HCT116 (cell line): Measurements from ENCODE around the gene BTBD2. TPM values are rescaled to one million over a fixed set of nuclear protein-coding genes. Genes with fewer than 3 reads are reported as not detected.

Experiments used
- ATAC-seq: fragments of 200-7000 bp; cut with Tn5 transposase; 2 replicates; pipeline ENCODE4 v1.9.1; 2020; ENCODE audit warnings: mild to moderate bottlenecking, moderate library complexity
- BruUV-seq: library from RNA; stranded (reverse); fragments of 400-500 nt; replicated peaks from 2 replicates; lab custom pipeline; 2021; lab: Mats Ljungman, UMichigan
- CTCF ChIA-PET: fragments of 300-600 bp; sonication (Branson Sonifier 250); formaldehyde crosslinking; loops from one replicate; lab custom pipeline; 2021; ENCODE audit warnings: antibody characterized with exemption; lab: Charles Lee
- POLR2A ChIA-PET: fragments of 300-600, 350-600 bp; sonication (Branson Sonifier 250); formaldehyde crosslinking; loops from one replicate; lab custom pipeline; 2021; ENCODE audit warnings: antibody characterized with exemption; lab: Charles Lee
- RAD21 ChIA-PET, 2 experiments: fragments of 300-600 bp; sonication (Branson Sonifier 250); formaldehyde crosslinking; loops; one replicate each; lab custom pipeline; 2023; ENCODE audit warnings: low total read pairs in 2 of 2; ENCODE audit not compliant: uncharacterized antibody in 2 of 2, unreplicated experiment in 2 of 2, low non-redundant PET in 1 of 2; lab: Charles Lee
- DNase-seq: peaks from one replicate; pipeline ENCODE4 v3.0.0-alpha.2; 2010; ENCODE audit warnings: low read depth, low spot score
- H2AFZ ChIP-seq: fragments of 200-600 bp; shearing (Covaris generic), sonication (generic); 2 replicates; pipeline ENCODE4 v1.6.1; 2017; ENCODE audit warnings: low read depth, mixed run types, mixed read lengths, antibody characterized with exemption, low read length; ENCODE audit not compliant: poor library complexity, severe bottlenecking
- H3K27ac ChIP-seq: 2 replicates; pipeline ENCODE4 v1.5.1; 2012; ENCODE audit warnings: low read depth, low read length
- H3K27me3 ChIP-seq: fragments of 200-600 bp; sonication (generic); 2 replicates; pipeline ENCODE4 v1.6.1; 2016; ENCODE audit warnings: mixed run types, low read length, mixed read lengths; ENCODE audit not compliant: insufficient read depth
- H3K36me3 ChIP-seq, 2 experiments: fragments of 200-500 bp in 1 of 2; fragments of 200-600 bp in 1 of 2; sonication (Bioruptor generic) in 1 of 2; sonication (generic) in 1 of 2; 2 replicates each; pipeline versions ENCODE4 v1.5.1 to v1.6.1; 2014 to 2016; ENCODE audit warnings: low read length in 2 of 2, inconsistent platforms in 1 of 2, mixed read lengths in 1 of 2, mixed run types in 1 of 2; ENCODE audit not compliant: insufficient read depth in 2 of 2, control insufficient read depth in 1 of 2
- H3K4me1 ChIP-seq, 2 experiments: fragments of 200-600 bp in 1 of 2; sonication (generic) in 1 of 2; 2 replicates each; pipeline versions ENCODE4 v1.5.1 to v1.6.1; 2012 to 2017; ENCODE audit warnings: low read length in 2 of 2, inconsistent platforms in 1 of 2, mild to moderate bottlenecking in 1 of 2, mixed read lengths in 1 of 2, mixed run types in 1 of 2, moderate library complexity in 1 of 2; ENCODE audit not compliant: insufficient read depth in 2 of 2, control insufficient read depth in 1 of 2
- H3K4me2 ChIP-seq: fragments of 200-600 bp; sonication (generic); 2 replicates; pipeline ENCODE4 v1.6.1; 2017; ENCODE audit warnings: mixed run types, low read length, mixed read lengths
- H3K4me3 ChIP-seq, 2 experiments: fragments of 200-600 bp in 1 of 2; sonication (generic) in 1 of 2; replicated peaks in 1 of 2; 2 replicates each; pipeline ENCODE4 v1.5.1; 2011 to 2016; ENCODE audit warnings: low read length in 2 of 2, control low read depth in 1 of 2, low read depth in 1 of 2, mild to moderate bottlenecking in 1 of 2, mixed read lengths in 1 of 2, mixed run types in 1 of 2
- H3K79me2 ChIP-seq: fragments of 200-600 bp; sonication (generic); 2 replicates; pipeline ENCODE4 v1.6.1; 2017; ENCODE audit warnings: mild to moderate bottlenecking, mixed run types, low read length, moderate library complexity, mixed read lengths; ENCODE audit not compliant: insufficient read depth
- H3K9ac ChIP-seq: fragments of 200-600 bp; sonication (generic); 2 replicates; pipeline ENCODE4 v1.6.1; 2016; ENCODE audit warnings: low read length, mixed read lengths
- H3K9me2 ChIP-seq: fragments of 200-600 bp; sonication (generic), shearing (Covaris generic); 2 replicates; pipeline ENCODE4 v1.6.1; 2017; ENCODE audit warnings: mixed run types, mild to moderate bottlenecking, moderate library complexity; ENCODE audit not compliant: insufficient read depth
- H3K9me3 ChIP-seq, 2 experiments: fragments of 200-500 bp in 1 of 2; fragments of 200-600 bp in 1 of 2; sonication (Bioruptor generic) in 1 of 2; sonication (generic) in 1 of 2; 2 replicates each; pipeline ENCODE4 v1.6.1; 2014 to 2017; ENCODE audit warnings: low read length in 2 of 2, mixed read lengths in 2 of 2, inconsistent platforms in 1 of 2, low read depth in 1 of 2, mild to moderate bottlenecking in 1 of 2, mixed run types in 1 of 2, moderate library complexity in 1 of 2; ENCODE audit not compliant: control insufficient read depth in 1 of 2, insufficient read depth in 1 of 2
- H4K20me1 ChIP-seq: fragments of 200-600 bp; sonication (generic), shearing (Covaris generic); 2 replicates; pipeline ENCODE4 v1.6.1; 2017; ENCODE audit warnings: mixed run types, mild to moderate bottlenecking, moderate library complexity; ENCODE audit not compliant: insufficient read depth
- ATF3 ChIP-seq: IDR thresholded peaks from 2 replicates; pipeline ENCODE4 v1.6.1; 2012
- CBX3 ChIP-seq: IDR thresholded peaks from 2 replicates; pipeline ENCODE4 v1.6.1; 2012; ENCODE audit warnings: low read depth
- CEBPB ChIP-seq: IDR thresholded peaks from 2 replicates; pipeline ENCODE4 v1.6.1; 2012; ENCODE audit warnings: low read depth
- EGR1 ChIP-seq: IDR thresholded peaks from 2 replicates; pipeline ENCODE4 v1.6.1; 2012; ENCODE audit warnings: low read depth
- ELF1 ChIP-seq: IDR thresholded peaks from 2 replicates; pipeline ENCODE4 v1.6.1; 2012; ENCODE audit warnings: low read depth, borderline replicate concordance
- JUND ChIP-seq: IDR thresholded peaks from 2 replicates; pipeline ENCODE4 v1.6.1; 2012
- MAX ChIP-seq: IDR thresholded peaks from 2 replicates; pipeline ENCODE4 v1.6.1; 2012
- RAD21 ChIP-seq: IDR thresholded peaks from 2 replicates; pipeline ENCODE4 v1.6.1; 2012; ENCODE audit warnings: low read depth, mild to moderate bottlenecking
- SP1 ChIP-seq: IDR thresholded peaks from 2 replicates; pipeline ENCODE4 v1.6.1; 2012; ENCODE audit warnings: low read depth
- SRF ChIP-seq: IDR thresholded peaks from 2 replicates; pipeline ENCODE4 v1.6.1; 2012; ENCODE audit warnings: low read depth
- YY1 ChIP-seq: IDR thresholded peaks from 2 replicates; pipeline ENCODE4 v1.6.1; 2011; ENCODE audit warnings: low read length, low read depth, moderate library complexity, mild to moderate bottlenecking; ENCODE audit not compliant: insufficient replicate concordance; ENCODE audit errors: extremely low read depth
- ZFX ChIP-seq: fragments of 450-650 bp; IDR thresholded peaks from 2 replicates; pipeline ENCODE4 v1.6.1; 2017
- ZNF274 ChIP-seq: fragments of 200-500 bp; sonication (Bioruptor generic); IDR thresholded peaks from 2 replicates; pipeline ENCODE4 v1.6.1; 2014; ENCODE audit warnings: mild to moderate bottlenecking, low read depth, low read length, inconsistent platforms
- intact Hi-C: fragments of 100-400 bp; cut with micrococcal nuclease; formaldehyde crosslinking; loops from 2 replicates; pipeline ENCODE4 v1.10.0; 2022
- total RNA-seq: library from RNA; stranded (reverse); gene quantifications from one replicate; pipeline ENCODE4 v1.2.1, GENCODE V29; 2021; ENCODE audit not compliant: unreplicated experiment

BTBD2 gene
- total RNA-seq, 1 experiment from 2014 or later: 112 TPM

- H3K79me2 ChIP-seq: peaks cover 37% of the 10 kb centered on the region
- H3K9me3 ChIP-seq: no peaks in the 10 kb centered on the region
- H3K36me3 ChIP-seq: no peaks in the 10 kb centered on the region
- intact Hi-C loops: no loop called here
- peak overlapping the region; percentile 85 for H3K27ac ChIP-seq
- ATAC-seq (no peak), DNase-seq (no peak)
- peak overlapping the region; percentile 35 to 92 for H3K4me3 ChIP-seq
- peaks cover 71 to 89% of the 10 kb centered on the region in 2 experiments for H3K4me1 ChIP-seq
- H3K9ac ChIP-seq: peak overlapping the region; percentile 57
- peaks cover 5% of the 10 kb centered on the region; the same call in 1 of the 2 replicates for H4K20me1 ChIP-seq
- CTCF ChIA-PET: interaction anchor here (0.9 to 3.0 kb wide), 2 partner anchors 18 to 32 kb away, joined by 3 to 8 read pairs; no protein-coding TSS in a partner anchor
- BruUV-seq: no TSS peak
- H2AFZ ChIP-seq: no peak overlapping the region
- no peaks in the 10 kb centered on the region for H3K9me2 ChIP-seq
- RAD21 ChIA-PET: no interaction called here
- TF ChIP-seq ELF1 (no peak), CBX3 (no peak), SP1 (no peak), EGR1 (no peak), YY1 (no peak), ATF3 (no peak), MAX (no peak), ZNF274 (no peak), JUND (no peak), CEBPB (no peak), SRF (no peak), ZFX (no peak), RAD21 (no peak)
- H3K27me3 ChIP-seq: no peaks in the 10 kb centered on the region
- POLR2A ChIA-PET: interaction anchor here (0.6 to 4.3 kb wide), 8 partner anchors 8 to 466 kb away, joined by 3 to 39 read pairs (median 10); no protein-coding TSS in a partner anchor
- H3K4me2 ChIP-seq: peak overlapping the region; percentile 79
Measured at GRCh38 chr19:2051773-2052704, 36.5 kb upstream of the BTBD2 start.
